GM18499 (cell line): ENCODE measurements around the gene FBLN5.

Source experiments
- ATAC-seq: cut with Tn5 transposase; IDR thresholded peaks from one replicate; pipeline ENCODE4 v1.9.1; 2021; ENCODE audit warnings: moderate number of reproducible peaks; ENCODE audit not compliant: insufficient read depth, unreplicated experiment

The FBLN5 gene, protein sequence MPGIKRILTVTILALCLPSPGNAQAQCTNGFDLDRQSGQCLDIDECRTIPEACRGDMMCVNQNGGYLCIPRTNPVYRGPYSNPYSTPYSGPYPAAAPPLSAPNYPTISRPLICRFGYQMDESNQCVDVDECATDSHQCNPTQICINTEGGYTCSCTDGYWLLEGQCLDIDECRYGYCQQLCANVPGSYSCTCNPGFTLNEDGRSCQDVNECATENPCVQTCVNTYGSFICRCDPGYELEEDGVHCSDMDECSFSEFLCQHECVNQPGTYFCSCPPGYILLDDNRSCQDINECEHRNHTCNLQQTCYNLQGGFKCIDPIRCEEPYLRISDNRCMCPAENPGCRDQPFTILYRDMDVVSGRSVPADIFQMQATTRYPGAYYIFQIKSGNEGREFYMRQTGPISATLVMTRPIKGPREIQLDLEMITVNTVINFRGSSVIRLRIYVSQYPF

DNA sequence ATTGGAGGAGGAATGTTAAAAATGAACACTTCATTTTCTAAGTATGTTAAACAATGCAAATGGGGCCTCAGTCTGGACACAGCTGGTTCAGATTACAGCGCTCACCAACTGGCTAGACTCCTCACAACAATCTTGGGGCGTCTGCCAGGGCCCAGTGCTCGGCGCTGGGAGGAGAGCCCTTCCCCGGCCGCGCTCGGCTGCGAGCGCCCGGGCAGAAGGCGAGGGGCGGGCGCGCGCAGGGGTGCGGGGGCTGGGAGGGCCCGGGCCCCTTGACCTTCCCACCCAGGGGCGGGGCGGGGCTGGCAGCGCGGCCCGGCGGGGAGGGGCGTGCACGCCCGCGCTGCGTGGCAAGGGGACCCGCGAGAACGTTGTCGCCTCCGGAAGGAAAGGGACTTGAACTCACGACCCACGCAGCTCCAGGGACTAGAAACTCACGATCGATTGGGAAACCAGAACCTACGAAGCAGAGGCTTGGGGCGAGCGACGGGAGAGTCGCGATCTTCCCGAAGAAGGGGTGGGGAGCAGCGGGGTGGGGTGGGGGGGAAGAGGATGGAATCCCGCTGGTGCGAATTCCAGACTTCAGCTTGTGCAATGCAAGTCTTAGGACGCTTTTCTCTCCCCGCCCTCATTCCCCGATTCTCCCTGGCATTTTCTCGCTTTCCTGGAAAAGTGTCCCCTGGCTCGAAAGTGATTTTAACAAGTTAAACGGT lies at the start of gene FBLN5:
Gene FBLN5 (minus strand): TSS at position 220 of the 710 bp plus-strand sequence. CDS start 465 bp downstream, outside the sequence.
- ATAC-seq = no peak

DNA sequence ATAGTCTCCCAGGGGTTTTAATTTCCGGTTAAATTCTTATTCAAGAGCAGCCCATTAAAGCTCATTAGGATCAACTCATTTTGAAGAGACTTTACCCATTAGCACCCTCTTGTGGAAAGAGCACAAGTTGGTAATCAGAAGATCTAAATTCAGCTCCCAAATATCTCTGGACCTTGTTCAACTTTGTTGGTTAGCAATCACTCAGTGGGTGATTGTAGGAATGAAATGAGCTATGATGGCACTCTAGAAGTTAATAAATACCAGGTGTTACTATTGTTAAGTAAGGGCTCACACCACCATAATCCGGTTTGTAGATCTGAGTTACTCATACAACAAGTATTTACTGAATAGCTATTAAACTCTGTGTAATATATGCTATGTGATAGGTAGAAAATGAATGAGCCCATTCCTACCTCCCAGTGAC lies 49.5 kb upstream of the FBLN5 start:
- no peak for ATAC-seq

GRCh38 chr14:91987192-91987591 lies 39.7 kb upstream of the FBLN5 start:
- ATAC-seq = no peak

DNA sequence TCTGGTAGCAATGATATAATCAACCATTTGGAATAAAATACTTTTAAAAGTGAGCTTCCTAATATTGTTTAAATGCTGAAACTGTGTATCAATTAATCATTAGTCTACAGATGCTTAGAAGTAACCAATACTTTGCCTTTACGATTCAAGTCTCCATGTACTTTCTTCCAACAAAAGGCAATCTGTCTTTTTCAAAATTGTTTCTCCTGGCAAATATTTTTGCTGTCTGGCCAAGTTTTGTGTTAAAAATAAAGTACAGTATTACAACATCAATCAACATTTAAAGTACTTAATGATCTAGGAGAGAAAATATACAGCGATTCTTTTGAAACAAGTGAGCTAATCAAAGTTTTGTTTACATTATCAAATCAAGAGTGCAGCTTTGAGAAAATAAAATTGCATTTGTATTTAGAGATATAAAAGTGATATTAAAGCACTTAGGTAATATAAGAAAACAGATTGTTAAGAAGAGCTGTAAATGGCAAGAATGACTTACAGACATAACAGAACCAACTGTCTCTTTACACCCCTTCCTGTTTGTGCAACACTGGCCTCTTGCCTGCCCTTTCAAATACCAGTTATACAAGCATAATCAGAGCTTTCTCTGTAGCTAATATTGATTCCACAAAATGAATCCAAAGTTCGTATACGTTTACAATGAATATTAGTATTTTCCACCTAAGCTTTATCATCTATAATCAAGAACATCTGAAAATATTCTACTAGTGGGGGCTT lies 38.2 kb upstream of the FBLN5 start:
- ATAC-seq = no peak

- no peak for ATAC-seq
Measured at GRCh38 chr14:91985008-91985407, 37.5 kb upstream of the FBLN5 start.

DNA sequence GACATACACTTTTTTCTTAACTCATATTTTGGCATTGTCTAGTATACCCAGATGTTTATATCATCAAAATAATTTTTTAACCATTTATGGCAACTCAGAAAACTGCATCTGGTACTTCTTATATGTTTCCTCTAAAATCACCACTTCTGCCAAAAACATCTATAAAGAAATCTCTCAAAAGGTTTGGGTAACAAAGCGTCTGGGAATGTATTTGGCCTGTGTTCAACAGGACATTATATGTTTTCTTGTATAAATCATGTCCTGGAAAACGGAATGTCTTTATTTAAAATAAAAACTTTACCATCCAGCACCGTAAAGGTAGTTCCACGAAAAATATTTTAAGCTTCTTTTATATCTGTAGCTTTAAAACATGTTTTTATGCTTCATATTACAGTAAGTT lies 36.1 kb upstream of the FBLN5 start:
- ATAC-seq = no peak

- peak; percentile 81 for ATAC-seq
Measured at GRCh38 chr14:91980157-91980556, 32.7 kb upstream of the FBLN5 start.

GRCh38 chr14:91977884-91978283 lies 30.4 kb upstream of the FBLN5 start:
- no peak for ATAC-seq

DNA sequence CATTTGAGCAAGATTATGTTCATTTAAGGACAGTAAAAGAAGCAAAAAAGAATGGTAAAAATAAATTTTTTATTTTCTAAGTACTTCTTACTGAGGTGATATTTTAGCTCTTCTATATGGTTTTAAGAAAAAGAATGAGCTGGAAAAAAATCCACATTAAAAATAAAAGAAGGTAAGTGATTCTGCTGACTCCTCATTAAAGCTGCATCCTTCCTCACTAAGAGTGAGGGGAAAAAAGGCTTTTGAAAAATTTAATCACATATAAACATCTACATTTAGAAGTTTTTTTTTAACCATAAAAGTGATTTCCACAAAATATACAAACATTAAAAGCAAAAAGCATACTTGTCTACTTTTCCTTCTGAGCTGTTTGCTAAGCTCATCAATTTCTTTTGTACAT lies 28.3 kb upstream of the FBLN5 start:
- no peak for ATAC-seq

- ATAC-seq = no peak
Measured at GRCh38 chr14:91971188-91971778, 23.8 kb upstream of the FBLN5 start.

- ATAC-seq = no peak
Measured at GRCh38 chr14:91968280-91968679, 20.8 kb upstream of the FBLN5 start.

DNA sequence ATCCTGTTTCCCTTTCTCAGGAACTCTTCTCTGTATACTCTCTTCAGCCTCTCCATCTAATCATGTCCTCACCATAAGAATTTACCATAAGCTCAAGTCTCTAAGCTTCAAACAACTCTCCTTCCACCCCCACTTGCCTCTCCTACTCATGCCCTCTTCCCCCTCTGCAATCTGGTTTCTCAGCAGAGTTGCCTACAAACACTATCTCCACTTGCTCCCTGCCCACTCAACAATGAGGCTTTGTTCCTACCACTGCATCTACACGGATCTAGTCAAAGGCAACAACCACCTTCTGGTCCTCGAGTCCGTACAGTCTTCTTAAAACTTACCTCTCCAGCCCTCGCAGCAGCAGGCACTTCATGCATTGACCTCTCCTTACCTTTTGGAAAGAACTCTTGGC lies 17.2 kb upstream of the FBLN5 start:
- ATAC-seq = no peak

DNA sequence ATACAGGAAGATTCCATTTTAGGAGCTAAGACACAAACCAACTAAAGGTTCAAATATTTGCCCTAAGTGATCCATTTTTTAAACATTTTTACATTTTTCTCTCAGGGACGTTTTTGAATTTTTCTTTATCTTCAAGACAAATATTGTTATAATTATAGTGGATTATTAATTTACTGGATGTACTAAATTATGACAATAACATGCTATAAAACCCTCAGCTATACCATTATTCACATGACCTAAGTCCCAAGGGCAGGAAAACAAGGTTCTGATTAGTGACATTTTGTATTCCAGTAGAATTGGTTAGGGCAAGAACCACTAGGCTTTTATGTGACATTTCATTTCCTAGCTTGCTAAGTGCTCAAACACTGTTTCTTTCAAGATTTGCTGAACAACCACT lies 16.5 kb upstream of the FBLN5 start:
- no peak for ATAC-seq

DNA sequence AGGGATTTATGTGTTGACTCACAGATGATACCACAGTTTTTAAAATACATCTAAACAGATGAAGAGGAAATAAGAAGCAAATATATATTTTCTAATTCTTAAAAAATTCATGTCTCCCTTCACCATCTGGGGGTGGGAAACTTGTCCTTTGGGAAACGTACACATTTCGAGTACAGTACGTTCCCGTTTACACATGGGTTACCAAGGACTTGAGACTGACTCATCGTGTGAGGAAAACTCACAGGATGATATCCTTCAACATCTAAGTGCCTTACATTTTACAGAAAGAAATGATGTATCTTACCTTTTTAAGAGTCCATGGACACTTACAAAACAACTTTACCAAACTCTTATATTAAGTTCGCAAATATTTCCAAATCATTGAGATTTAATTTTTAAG lies 16.0 kb upstream of the FBLN5 start:
- ATAC-seq = no peak

- ATAC-seq = no peak
Measured at GRCh38 chr14:91961297-91962220, 14.1 kb upstream of the FBLN5 start.

- ATAC-seq = no peak
Measured at GRCh38 chr14:91957876-91958313, 10.4 kb upstream of the FBLN5 start.

DNA sequence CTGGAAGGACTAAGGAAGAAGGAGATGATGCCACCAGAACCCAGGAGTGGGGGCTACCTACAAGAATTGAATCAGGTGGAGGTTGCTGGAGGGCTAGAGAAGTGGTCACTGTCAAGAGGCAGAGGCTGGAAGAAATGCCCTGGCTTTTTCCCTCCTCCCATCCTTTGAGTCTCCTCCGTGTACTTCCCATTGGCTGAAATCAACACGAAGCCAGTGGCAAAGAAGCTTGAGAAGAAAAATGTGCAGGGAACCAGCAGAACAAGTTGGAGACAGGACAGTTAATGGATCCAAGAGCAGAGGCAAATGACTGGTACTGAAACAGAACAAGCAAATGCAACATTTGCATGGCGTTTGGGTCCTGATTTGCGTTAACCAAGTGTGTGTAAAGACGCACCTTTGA lies 9.1 kb upstream of the FBLN5 start:
- no peak for ATAC-seq

GRCh38 chr14:91955168-91955567 lies 7.7 kb upstream of the FBLN5 start:
- no peak for ATAC-seq

DNA sequence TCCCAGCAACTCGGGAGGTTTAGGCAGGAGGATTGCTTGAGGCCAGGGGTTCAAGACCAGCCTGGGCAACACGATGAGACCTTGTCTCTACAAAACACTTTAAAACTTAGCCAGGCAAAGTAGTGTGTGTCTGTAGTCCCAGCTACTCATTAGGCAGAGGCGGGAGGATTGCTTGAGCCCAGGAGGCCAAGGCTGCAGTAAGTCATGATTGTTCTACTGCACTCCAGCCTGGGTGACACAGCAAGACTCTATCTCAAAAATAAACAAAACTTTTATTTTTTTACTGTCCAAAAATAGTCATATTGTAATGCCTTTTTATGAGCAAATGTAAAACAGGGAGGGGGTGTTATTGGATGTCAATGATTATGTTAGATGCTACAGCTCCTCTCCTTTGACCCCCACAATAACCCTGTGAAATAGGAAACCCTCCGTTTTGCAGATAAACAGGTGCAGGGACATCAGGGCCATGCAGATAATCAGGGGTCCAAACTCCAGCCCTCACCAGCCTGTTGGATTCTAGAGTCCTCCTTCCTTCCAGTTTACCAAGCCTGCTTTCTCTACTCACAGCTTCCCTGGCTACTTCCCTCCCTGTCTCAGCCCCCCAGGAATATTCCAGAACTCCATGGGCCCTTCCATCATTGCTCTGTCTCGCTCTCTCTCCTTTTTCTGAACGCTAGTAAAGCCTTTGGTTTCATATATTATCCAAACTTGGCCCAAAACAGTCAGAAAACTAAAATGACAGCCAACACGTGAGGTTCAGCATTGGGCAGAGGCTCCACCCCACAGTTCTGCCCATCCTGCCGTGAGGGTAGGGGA lies 5.9 kb upstream of the FBLN5 start:
- no peak for ATAC-seq
